HepG2 (cell line): ENCODE measurements around the gene SULT1B1. TPM values are rescaled to one million over a fixed set of nuclear protein-coding genes. Genes with fewer than 3 reads are reported as not detected.

Source experiments
- AKNA ChIP-seq: sonication (generic); formaldehyde crosslinking; IDR thresholded peaks from 2 replicates; pipeline ENCODE4 v1.4.0; 2020; ENCODE audit warnings: missing genetic modification reagents, borderline replicate concordance
- DNMT1 ChIP-seq: sonication (generic); formaldehyde crosslinking; IDR thresholded peaks from 2 replicates; pipeline ENCODE4 v1.5.1; 2020; ENCODE audit warnings: mild to moderate bottlenecking, missing genetic modification reagents
- ERF ChIP-seq: IDR thresholded peaks from 2 replicates; pipeline ENCODE4 v1.6.1; 2018; ENCODE audit warnings: missing biosample characterization, missing genetic modification reagents
- ETS1 ChIP-seq: sonication (generic); formaldehyde crosslinking; IDR thresholded peaks from 2 replicates; pipeline ENCODE4 v1.4.0; 2020; ENCODE audit warnings: missing genetic modification reagents
- FUBP1 ChIP-seq: sonication (generic); formaldehyde crosslinking; IDR thresholded peaks from 2 replicates; pipeline ENCODE4 v1.5.1; 2020; ENCODE audit warnings: missing genetic modification reagents, mild to moderate bottlenecking, borderline replicate concordance
- GTF2F1 ChIP-seq: fragments of 150-350 bp; IDR thresholded peaks from 2 replicates; pipeline ENCODE4 v1.6.1; 2014; ENCODE audit warnings: low read length
- IKZF4 ChIP-seq: sonication (generic); formaldehyde crosslinking; IDR thresholded peaks from 2 replicates; pipeline ENCODE4 v1.5.1; 2020; ENCODE audit warnings: borderline replicate concordance, mild to moderate bottlenecking, low read depth, missing genetic modification reagents; ENCODE audit errors: not compliant biosample characterization
- MEIS1 ChIP-seq: sonication (generic); formaldehyde crosslinking; IDR thresholded peaks from 2 replicates; pipeline ENCODE4 v1.9.0; 2021; ENCODE audit warnings: mild to moderate bottlenecking, missing genetic modification reagents, moderate library complexity, borderline replicate concordance
- MIXL1 ChIP-seq: IDR thresholded peaks from 2 replicates; pipeline ENCODE4 v1.6.1; 2016
- PPARG ChIP-seq: conservative IDR thresholded peaks from 2 replicates; pipeline ENCODE4 v1.6.1; 2016; ENCODE audit warnings: missing biosample characterization, missing genetic modification reagents
- TGIF2 ChIP-seq: IDR thresholded peaks from 2 replicates; pipeline ENCODE4 v1.6.1; 2016; ENCODE audit warnings: control low read depth, missing compliant biosample characterization
- THRA ChIP-seq: sonication (generic); formaldehyde crosslinking; IDR thresholded peaks from 2 replicates; pipeline ENCODE4 v1.4.0; 2020; ENCODE audit warnings: missing genetic modification reagents, borderline replicate concordance
- ZBTB7A ChIP-seq: sonication (generic); formaldehyde crosslinking; IDR thresholded peaks from 2 replicates; pipeline ENCODE4 v1.8.0; 2022; ENCODE audit warnings: mild to moderate bottlenecking, missing genetic modification reagents
- ZFX ChIP-seq: sonication (generic); formaldehyde crosslinking; IDR thresholded peaks from 2 replicates; pipeline ENCODE4 v1.4.0; 2020; ENCODE audit warnings: mild to moderate bottlenecking, low read depth, missing genetic modification reagents, moderate library complexity
- ZNF629 ChIP-seq: sonication (generic); formaldehyde crosslinking; conservative IDR thresholded peaks from 2 replicates; pipeline ENCODE4 v1.5.0; 2020; ENCODE audit warnings: missing genetic modification reagents
- ZNF788 ChIP-seq: sonication (generic); formaldehyde crosslinking; IDR thresholded peaks from 2 replicates; pipeline ENCODE4 v1.5.0; 2020; ENCODE audit warnings: mild to moderate bottlenecking, missing genetic modification reagents, borderline replicate concordance
- polyA plus RNA-seq, 8 experiments: library from polyadenylated mRNA; depleted of rRNA in 3 of 8; stranded (reverse) in 7 of 8; unstranded in 1 of 8; fragments of >200 nt; fragmentation: Illumina TruSeq in 4 of 8; extraction: Trizol in 4 of 8; gene quantifications; 2 replicates each; pipeline versions ENCODE4 v1.2.1 to v1.2.3, GENCODE V29; 2011 to 2016; ENCODE audit warnings: low read depth in 4 of 8, missing spikeins in 1 of 8, mixed read lengths in 1 of 8; ENCODE audit not compliant: insufficient read depth in 1 of 8
- total RNA-seq, 5 experiments: library from RNA; depleted of rRNA; stranded (reverse); fragments of >200 nt; fragmentation: Illumina TruSeq; extraction: Trizol; gene quantifications; 2 replicates each; pipeline ENCODE4 v1.2.3, GENCODE V29; 2016; ENCODE audit warnings: low read depth in 1 of 5
- TF ChIP-seq, protein P1 (sequence below): sonication (generic); formaldehyde crosslinking; IDR thresholded peaks from 2 replicates; pipeline ENCODE4 v1.4.0; 2020; ENCODE audit warnings: missing genetic modification reagents; ENCODE audit errors: not compliant biosample characterization

Gene SULT1B1
- total and polyA plus RNA-seq, 2 of the 13 experiments (the other 11 are each of a cell fraction or from before 2014, with no cell fraction given) = 0.20 to 0.25 TPM

DNA sequence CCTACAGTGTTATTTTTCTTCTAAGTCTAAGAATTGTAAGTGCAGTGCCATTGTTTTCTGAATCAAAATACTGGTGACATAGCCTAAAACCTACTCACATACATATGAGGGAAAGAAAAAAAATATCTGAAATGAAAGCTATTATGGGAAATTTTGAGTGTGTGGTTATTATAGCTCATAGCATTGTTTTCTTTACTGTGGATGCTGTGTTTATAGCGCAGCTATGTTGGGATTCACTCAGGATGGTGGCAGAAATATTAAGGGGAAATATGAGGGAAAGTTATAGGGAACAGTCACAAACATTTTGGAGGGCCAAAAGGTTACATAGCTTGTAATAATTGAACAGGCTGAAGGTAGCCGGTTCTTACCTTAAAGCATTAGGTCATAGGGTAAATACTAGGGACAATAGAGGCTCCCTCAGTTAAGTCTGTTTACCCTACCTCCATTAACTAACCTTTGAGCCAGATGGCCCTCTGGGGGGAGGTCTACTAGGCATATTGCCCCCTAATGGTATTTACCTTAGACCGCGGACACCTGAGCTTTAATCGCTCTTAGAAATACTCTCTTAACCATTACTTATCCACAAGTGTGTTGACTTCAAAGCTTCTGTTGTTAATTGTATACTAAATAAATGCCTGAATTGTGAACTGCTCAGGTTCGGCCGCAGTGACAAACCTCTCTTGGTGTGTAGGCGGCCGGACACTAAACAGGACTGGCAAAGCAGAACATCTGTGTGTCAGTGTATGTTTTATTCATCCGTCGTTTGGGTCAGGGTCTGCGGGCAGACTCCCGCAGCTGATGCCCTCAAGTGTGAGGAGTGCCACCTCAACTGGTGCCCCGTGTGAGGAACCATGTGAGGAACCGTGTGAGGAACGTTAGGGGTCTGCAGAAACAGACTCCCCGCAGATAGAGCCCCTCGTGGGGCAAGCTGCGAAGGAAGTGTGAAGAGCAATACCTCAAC lies 21.3 kb upstream of the SULT1B1 start (continued):
- TF ChIP-seq, protein P1, sequence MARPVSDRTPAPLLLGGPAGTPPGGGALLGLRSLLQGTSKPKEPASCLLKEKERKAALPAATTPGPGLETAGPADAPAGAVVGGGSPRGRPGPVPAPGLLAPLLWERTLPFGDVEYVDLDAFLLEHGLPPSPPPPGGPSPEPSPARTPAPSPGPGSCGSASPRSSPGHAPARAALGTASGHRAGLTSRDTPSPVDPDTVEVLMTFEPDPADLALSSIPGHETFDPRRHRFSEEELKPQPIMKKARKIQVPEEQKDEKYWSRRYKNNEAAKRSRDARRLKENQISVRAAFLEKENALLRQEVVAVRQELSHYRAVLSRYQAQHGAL = no peak
- TF ChIP-seq ZBTB7A (CRISPR knock-in tag) = no peak
- TF ChIP-seq ZFX (CRISPR knock-in tag) = 0 out of 2 replicates have a peak, but pooled peaks have one; percentile 26
- TF ChIP-seq IKZF4 (CRISPR knock-in tag) = no peak
- TF ChIP-seq ZNF788 (CRISPR knock-in tag) = peak; percentile 46; the same call in 1 of the 2 replicates
- TF ChIP-seq FUBP1 (CRISPR knock-in tag) = no peak
- TF ChIP-seq MEIS1 = no peak
- TF ChIP-seq AKNA = no peak
- TF ChIP-seq TGIF2 (CRISPR knock-in tag) = 0 out of 2 replicates have a peak, but pooled peaks have one; percentile 37
- no peak for TF ChIP-seq DNMT1 (CRISPR knock-in tag)
- no peak for TF ChIP-seq GTF2F1
- peak; percentile 98 for TF ChIP-seq PPARG
- TF ChIP-seq ZNF629 (CRISPR knock-in tag) = no peak
- TF ChIP-seq THRA (CRISPR knock-in tag) = peak; percentile 54; the same call in 1 of the 2 replicates
- TF ChIP-seq MIXL1 (CRISPR knock-in tag) = peak; percentile 96
- peak; percentile 19; the same call in 1 of the 2 replicates for TF ChIP-seq ERF
- no peak for TF ChIP-seq ETS1 (CRISPR knock-in tag)
